ENCODE measurements around the gene DAPK2.

DAPK2 gene

GRCh38 chr15:64006642-64007041, 39.6 kb downstream of the DAPK2 start:
- Histone ChIP-seq H3K27ac (ENCODE audit: low read depth, low read length) (no peak overlapping the region), H4K8ac (ENCODE audit: low read depth, low read length) (no peak overlapping the region), H2BK5ac (ENCODE audit: low read depth, low read length, poor library complexity) (no peak overlapping the region), H3K9ac (ENCODE audit: low read length) (no peak overlapping the region), H3K79me2 (ENCODE audit: control insufficient read depth, insufficient read depth, low read length, poor library complexity) (no peaks in the 10 kb centered on the region), H4K91ac (ENCODE audit: low read depth, low read length) (no peak overlapping the region), H3K4me2 (ENCODE audit: low read length) (no peak overlapping the region), H3K36me3 (ENCODE audit: control insufficient read depth in 1 of 2, insufficient read depth in 2 of 2, low read length in 2 of 2) (no peaks in the 10 kb centered on the region), H2AK5ac (ENCODE audit: low read length) (no peak overlapping the region), H3K14ac (ENCODE audit: low read length) (no peak overlapping the region), H3K9me3 (ENCODE audit: insufficient read depth, low read depth, low read length) (no peaks in the 10 kb centered on the region), H2AFZ (ENCODE audit: insufficient read depth, low read length, poor library complexity) (no peak overlapping the region), H3K79me1 (ENCODE audit: low read length) (no peaks in the 10 kb centered on the region), H3K4me3 (ENCODE audit: low read depth, low read length) (no peak overlapping the region), H2BK12ac (ENCODE audit: low read length) (no peak overlapping the region), H4K12ac (ENCODE audit: low read depth, low read length) (no peak overlapping the region), H3K27me3 (ENCODE audit: insufficient read depth, low read length) (no peaks in the 10 kb centered on the region), H3K4me1 (ENCODE audit: control insufficient read depth in 1 of 2, insufficient read depth in 2 of 2, low read length in 2 of 2) (no peaks in the 10 kb centered on the region), H3K4ac (ENCODE audit: low read depth, low read length) (no peak overlapping the region), H3K18ac (ENCODE audit: low read length) (no peak overlapping the region), H3K23ac (ENCODE audit: low read length) (no peak overlapping the region), H2BK120ac (ENCODE audit: insufficient read depth, low read length, poor library complexity) (no peak overlapping the region)
- DNase-seq: no peak
- WGBS (ENCODE audit: extremely low coverage, insufficient coverage, insufficient read length): no CpG with 5 or more reads among the region's 3 CpGs

- Histone ChIP-seq H3K27me3 (ENCODE audit: insufficient read depth, low read length) (no peaks in the 10 kb centered on the region), H3K27ac (ENCODE audit: low read depth, low read length) (no peak overlapping the region), H3K23ac (ENCODE audit: low read length) (no peak overlapping the region), H3K9me3 (ENCODE audit: insufficient read depth, low read depth, low read length) (no peaks in the 10 kb centered on the region), H3K4me2 (ENCODE audit: low read length) (no peak overlapping the region), H3K4ac (ENCODE audit: low read depth, low read length) (no peak overlapping the region), H3K18ac (ENCODE audit: low read length) (no peak overlapping the region), H4K91ac (ENCODE audit: low read depth, low read length) (no peak overlapping the region), H3K79me1 (ENCODE audit: low read length) (no peaks in the 10 kb centered on the region), H2AK5ac (ENCODE audit: low read length) (no peak overlapping the region), H3K14ac (ENCODE audit: low read length) (no peak overlapping the region), H3K79me2 (ENCODE audit: control insufficient read depth, insufficient read depth, low read length, poor library complexity) (no peaks in the 10 kb centered on the region), H2BK12ac (ENCODE audit: low read length) (no peak overlapping the region), H4K12ac (ENCODE audit: low read depth, low read length) (no peak overlapping the region), H2BK5ac (ENCODE audit: low read depth, low read length, poor library complexity) (no peak overlapping the region), H3K36me3 (ENCODE audit: control insufficient read depth in 1 of 2, insufficient read depth in 2 of 2, low read length in 2 of 2) (no peaks in the 10 kb centered on the region), H3K4me1 (ENCODE audit: control insufficient read depth in 1 of 2, insufficient read depth in 2 of 2, low read length in 2 of 2) (no peaks in the 10 kb centered on the region), H3K9ac (ENCODE audit: low read length) (no peak overlapping the region), H2AFZ (ENCODE audit: insufficient read depth, low read length, poor library complexity) (no peak overlapping the region), H3K4me3 (ENCODE audit: low read depth, low read length) (no peak overlapping the region), H2BK120ac (ENCODE audit: insufficient read depth, low read length, poor library complexity) (no peak overlapping the region), H4K8ac (ENCODE audit: low read depth, low read length) (no peak overlapping the region)
- DNase-seq: peak in 1 of 2 donors; percentile 35
- no CpG with 5 or more reads among the region's 5 CpGs for WGBS (ENCODE audit: extremely low coverage, insufficient coverage, insufficient read length)
Measured at GRCh38 chr15:64004587-64004986, 41.7 kb downstream of the DAPK2 start.

GRCh38 chr15:64004056-64004455, 42.2 kb downstream of the DAPK2 start:
- DNase-seq: no peak
- no peak overlapping the region for H2AK5ac ChIP-seq (ENCODE audit: low read length)
- no peak overlapping the region for H2BK5ac ChIP-seq (ENCODE audit: low read depth, low read length, poor library complexity)
- H3K4me2 ChIP-seq (ENCODE audit: low read length): no peak overlapping the region
- no peak overlapping the region for H3K27ac ChIP-seq (ENCODE audit: low read depth, low read length)
- H3K36me3 ChIP-seq (ENCODE audit: control insufficient read depth in 1 of 2, insufficient read depth in 2 of 2, low read length in 2 of 2): no peaks in the 10 kb centered on the region
- no peaks in the 10 kb centered on the region for H3K79me1 ChIP-seq (ENCODE audit: low read length)
- no peaks in the 10 kb centered on the region for H3K4me1 ChIP-seq (ENCODE audit: control insufficient read depth in 1 of 2, insufficient read depth in 2 of 2, low read length in 2 of 2)
- no peak overlapping the region for H3K18ac ChIP-seq (ENCODE audit: low read length)
- H3K14ac ChIP-seq (ENCODE audit: low read length): no peak overlapping the region
- no peak overlapping the region for H4K91ac ChIP-seq (ENCODE audit: low read depth, low read length)
- no peak overlapping the region for H4K12ac ChIP-seq (ENCODE audit: low read depth, low read length)
- H2AFZ ChIP-seq (ENCODE audit: insufficient read depth, low read length, poor library complexity): no peak overlapping the region
- H2BK12ac ChIP-seq (ENCODE audit: low read length): no peak overlapping the region
- no peaks in the 10 kb centered on the region for H3K27me3 ChIP-seq (ENCODE audit: insufficient read depth, low read length)
- no peak overlapping the region for H3K4ac ChIP-seq (ENCODE audit: low read depth, low read length)
- WGBS (ENCODE audit: extremely low coverage, insufficient coverage, insufficient read length): no CpG with 5 or more reads among the region's 2 CpGs
- H3K79me2 ChIP-seq (ENCODE audit: control insufficient read depth, insufficient read depth, low read length, poor library complexity): no peaks in the 10 kb centered on the region
- no peak overlapping the region for H3K23ac ChIP-seq (ENCODE audit: low read length)
- H3K4me3 ChIP-seq (ENCODE audit: low read depth, low read length): no peak overlapping the region
- no peak overlapping the region for H4K8ac ChIP-seq (ENCODE audit: low read depth, low read length)
- no peak overlapping the region for H2BK120ac ChIP-seq (ENCODE audit: insufficient read depth, low read length, poor library complexity)
- H3K9ac ChIP-seq (ENCODE audit: low read length): no peak overlapping the region
- no peaks in the 10 kb centered on the region for H3K9me3 ChIP-seq (ENCODE audit: insufficient read depth, low read depth, low read length)

- Histone ChIP-seq H3K27ac (ENCODE audit: low read depth, low read length) (no peak overlapping the region), H3K79me2 (ENCODE audit: control insufficient read depth, insufficient read depth, low read length, poor library complexity) (no peaks in the 10 kb centered on the region), H3K9me3 (ENCODE audit: insufficient read depth, low read depth, low read length) (no peaks in the 10 kb centered on the region), H3K9ac (ENCODE audit: low read length) (no peak overlapping the region), H2BK12ac (ENCODE audit: low read length) (no peak overlapping the region), H4K8ac (ENCODE audit: low read depth, low read length) (no peak overlapping the region), H4K91ac (ENCODE audit: low read depth, low read length) (no peak overlapping the region), H2AK5ac (ENCODE audit: low read length) (no peak overlapping the region), H3K79me1 (ENCODE audit: low read length) (no peaks in the 10 kb centered on the region), H3K4me2 (ENCODE audit: low read length) (no peak overlapping the region), H3K14ac (ENCODE audit: low read length) (no peak overlapping the region), H3K36me3 (ENCODE audit: control insufficient read depth in 1 of 2, insufficient read depth in 2 of 2, low read length in 2 of 2) (no peaks in the 10 kb centered on the region), H4K12ac (ENCODE audit: low read depth, low read length) (no peak overlapping the region), H2BK120ac (ENCODE audit: insufficient read depth, low read length, poor library complexity) (no peak overlapping the region), H3K18ac (ENCODE audit: low read length) (no peak overlapping the region), H3K4ac (ENCODE audit: low read depth, low read length) (no peak overlapping the region), H3K23ac (ENCODE audit: low read length) (no peak overlapping the region), H2BK5ac (ENCODE audit: low read depth, low read length, poor library complexity) (no peak overlapping the region), H2AFZ (ENCODE audit: insufficient read depth, low read length, poor library complexity) (no peak overlapping the region), H3K27me3 (ENCODE audit: insufficient read depth, low read length) (no peaks in the 10 kb centered on the region), H3K4me1 (ENCODE audit: control insufficient read depth in 1 of 2, insufficient read depth in 2 of 2, low read length in 2 of 2) (no peaks in the 10 kb centered on the region), H3K4me3 (ENCODE audit: low read depth, low read length) (no peak overlapping the region)
- no CpG with 5 or more reads among the region's 4 CpGs for WGBS (ENCODE audit: extremely low coverage, insufficient coverage, insufficient read length)
- DNase-seq: no peak
Measured at GRCh38 chr15:64003182-64003581, 43.1 kb downstream of the DAPK2 start.
